Trophoblast cell (in vitro differentiated cells and primary cell): Measurements from ENCODE around the gene LHFPL2.
"Not testable (repeated sequence)": the region's sequence is repeated elsewhere in the genome, so short reads cannot be mapped to it uniquely, and the experiment has no call there.

Experiments
- DNase-seq, 2 donors: peaks; one replicate each; pipeline ENCODE4 v3.0.0-alpha.2; 2016
- H2AFZ ChIP-seq: 2 replicates; pipeline ENCODE4 v1.6.1; 2013; ENCODE audit warnings: low read length, moderate library complexity, mild to moderate bottlenecking; ENCODE audit not compliant: insufficient read depth, poor library complexity
- H2AK5ac ChIP-seq: 2 replicates; pipeline ENCODE4 v1.6.1; 2013; ENCODE audit warnings: mild to moderate bottlenecking, low read length
- H2BK120ac ChIP-seq: 2 replicates; pipeline ENCODE4 v1.6.1; 2013; ENCODE audit warnings: low read length, mild to moderate bottlenecking, moderate library complexity; ENCODE audit not compliant: insufficient read depth, poor library complexity
- H2BK12ac ChIP-seq: 2 replicates; pipeline ENCODE4 v1.6.1; 2013; ENCODE audit warnings: mild to moderate bottlenecking, low read length, moderate library complexity
- H2BK5ac ChIP-seq: 2 replicates; pipeline ENCODE4 v1.6.1; 2013; ENCODE audit warnings: low read length, low read depth, moderate library complexity, mild to moderate bottlenecking; ENCODE audit not compliant: poor library complexity
- H3K14ac ChIP-seq: 2 replicates; pipeline ENCODE4 v1.6.1; 2013; ENCODE audit warnings: mild to moderate bottlenecking, low read length
- H3K18ac ChIP-seq: 2 replicates; pipeline ENCODE4 v1.6.1; 2013; ENCODE audit warnings: mild to moderate bottlenecking, low read length
- H3K23ac ChIP-seq: 2 replicates; pipeline ENCODE4 v1.6.1; 2013; ENCODE audit warnings: low read length
- H3K27ac ChIP-seq: 2 replicates; pipeline ENCODE4 v1.5.1; 2013; ENCODE audit warnings: low read depth, mild to moderate bottlenecking, inconsistent platforms, low read length, moderate library complexity
- H3K27me3 ChIP-seq: 2 replicates; pipeline ENCODE4 v1.6.1; 2013; ENCODE audit warnings: inconsistent platforms, mild to moderate bottlenecking, low read length, moderate library complexity; ENCODE audit not compliant: insufficient read depth
- H3K36me3 ChIP-seq, 2 experiments: 1 replicate in 1 of 2; 2 replicates in 1 of 2; pipeline ENCODE4 v1.6.1; 2013; ENCODE audit warnings: low read length in 2 of 2, mild to moderate bottlenecking in 2 of 2, moderate library complexity in 1 of 2; ENCODE audit not compliant: insufficient read depth in 2 of 2, control insufficient read depth in 1 of 2
- H3K4ac ChIP-seq: 2 replicates; pipeline ENCODE4 v1.6.1; 2013; ENCODE audit warnings: low read depth, mild to moderate bottlenecking, low read length, moderate library complexity
- H3K4me1 ChIP-seq, 2 experiments: 1 replicate in 1 of 2; 2 replicates in 1 of 2; pipeline ENCODE4 v1.6.1; 2013; ENCODE audit warnings: low read length in 2 of 2, mild to moderate bottlenecking in 2 of 2, moderate library complexity in 1 of 2; ENCODE audit not compliant: insufficient read depth in 2 of 2, control insufficient read depth in 1 of 2
- H3K4me2 ChIP-seq: 2 replicates; pipeline ENCODE4 v1.6.1; 2013; ENCODE audit warnings: inconsistent platforms, mild to moderate bottlenecking, low read length, moderate library complexity
- H3K4me3 ChIP-seq: 2 replicates; pipeline ENCODE4 v1.5.1; 2013; ENCODE audit warnings: mild to moderate bottlenecking, low read depth, low read length, inconsistent platforms
- H3K79me1 ChIP-seq: one replicate; pipeline ENCODE4 v1.6.1; 2013; ENCODE audit warnings: low read length
- H3K79me2 ChIP-seq: 2 replicates; pipeline ENCODE4 v1.6.1; 2013; ENCODE audit warnings: low read length, mild to moderate bottlenecking; ENCODE audit not compliant: control insufficient read depth, insufficient read depth, poor library complexity
- H3K9ac ChIP-seq: 2 replicates; pipeline ENCODE4 v1.6.1; 2013; ENCODE audit warnings: mild to moderate bottlenecking, low read length
- H3K9me3 ChIP-seq: 2 replicates; pipeline ENCODE4 v1.6.1; 2013; ENCODE audit warnings: low read depth, mild to moderate bottlenecking, control low read depth, inconsistent platforms, low read length; ENCODE audit not compliant: insufficient read depth
- H4K12ac ChIP-seq: 2 replicates; pipeline ENCODE4 v1.6.1; 2013; ENCODE audit warnings: low read depth, mild to moderate bottlenecking, low read length, moderate library complexity
- H4K8ac ChIP-seq: 2 replicates; pipeline ENCODE4 v1.6.1; 2013; ENCODE audit warnings: low read depth, mild to moderate bottlenecking, low read length, moderate library complexity
- H4K91ac ChIP-seq: one replicate; pipeline ENCODE4 v1.6.1; 2013; ENCODE audit warnings: low read depth, mild to moderate bottlenecking, low read length, moderate library complexity
- WGBS: extraction: QIAGEN DNeasy Blood & Tissue Kit; methylation state at CpG from one replicate; pipeline ENCODE4 v1.1.7; 2013; ENCODE audit warnings: missing lambda C conversion rate; ENCODE audit not compliant: insufficient read length, insufficient coverage; ENCODE audit errors: extremely low coverage; 5-methylcytosine and 5-hydroxymethylcytosine counted together

Gene LHFPL2

DNA sequence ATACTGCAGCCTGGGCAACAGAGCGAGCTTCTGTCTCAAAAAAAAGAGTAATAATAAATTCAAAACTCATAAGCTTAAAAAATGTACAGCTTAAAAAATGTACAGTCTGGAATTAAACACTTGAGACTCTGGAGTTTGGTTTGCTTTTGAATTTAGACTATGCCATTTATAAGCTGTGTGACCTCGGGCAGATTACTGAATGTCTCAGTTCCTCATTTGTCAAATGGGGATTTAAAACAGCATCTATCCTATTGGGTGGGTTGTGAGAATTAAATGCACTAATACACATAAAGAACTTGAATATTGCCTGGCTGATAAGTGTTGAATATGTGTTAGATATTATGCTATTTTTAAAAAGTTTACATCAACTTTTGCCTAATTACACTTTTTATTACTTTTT lies 189.7 kb downstream of the LHFPL2 start:
- H2BK120ac ChIP-seq: no peak overlapping the region
- H4K12ac ChIP-seq: no peak overlapping the region

DNA sequence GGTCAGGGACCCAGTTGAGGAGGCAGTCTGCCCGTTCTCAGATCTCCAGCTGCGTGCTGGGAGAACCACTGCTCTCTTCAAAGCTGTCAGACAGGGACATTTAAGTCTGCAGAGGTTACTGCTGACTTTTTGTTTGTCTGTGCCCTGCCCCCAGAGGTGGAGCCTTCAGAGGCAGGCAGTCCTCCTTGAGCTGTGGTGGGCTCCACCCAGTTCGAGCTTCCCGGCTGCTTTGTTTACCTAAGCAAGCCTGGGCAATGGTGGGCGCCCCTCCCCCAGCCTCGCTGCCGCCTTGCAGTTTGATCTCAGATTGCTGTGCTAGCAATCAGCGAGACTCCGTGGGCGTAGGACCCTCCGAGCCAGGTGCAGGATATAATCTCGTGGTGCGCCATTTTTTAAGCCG lies 191.1 kb downstream of the LHFPL2 start:
- H3K4ac ChIP-seq, H3K27me3 ChIP-seq, H3K9ac ChIP-seq, H4K91ac ChIP-seq, H3K79me1 ChIP-seq, DNase-seq, H3K14ac ChIP-seq, H3K27ac ChIP-seq, H2BK12ac ChIP-seq, H3K23ac ChIP-seq, H2AFZ ChIP-seq, H3K79me2 ChIP-seq, H4K8ac ChIP-seq, H2BK5ac ChIP-seq, H3K36me3 ChIP-seq, H3K4me1 ChIP-seq, H3K9me3 ChIP-seq, H2BK120ac ChIP-seq, H2AK5ac ChIP-seq, H3K4me3 ChIP-seq, H3K4me2 ChIP-seq, H3K18ac ChIP-seq, H4K12ac ChIP-seq: not testable (repeated sequence)
- no CpG with 5 or more reads among the region's 14 CpGs for WGBS

More for the DNA sequence above, 189.7 kb downstream of the LHFPL2 start:
- Histone ChIP-seq H3K36me3 (no peaks in the 10 kb centered on the region), H3K9me3 (no peaks in the 10 kb centered on the region), H3K4me3 (no peak overlapping the region), H4K8ac (no peak overlapping the region), H3K4me2 (no peak overlapping the region), H2AK5ac (no peak overlapping the region), H2BK12ac (no peak overlapping the region), H3K79me1 (no peaks in the 10 kb centered on the region), H3K27me3 (no peaks in the 10 kb centered on the region), H3K9ac (no peak overlapping the region), H3K4ac (no peak overlapping the region), H2BK5ac (no peak overlapping the region), H3K14ac (no peak overlapping the region), H3K18ac (no peak overlapping the region), H4K91ac (no peak overlapping the region), H2AFZ (no peak overlapping the region), H3K79me2 (no peaks in the 10 kb centered on the region), H3K27ac (no peak overlapping the region), H3K4me1 (no peaks in the 10 kb centered on the region), H3K23ac (no peak overlapping the region)
- WGBS: no CpG with 5 or more reads among the region's 2 CpGs
- no peak for DNase-seq

DNA sequence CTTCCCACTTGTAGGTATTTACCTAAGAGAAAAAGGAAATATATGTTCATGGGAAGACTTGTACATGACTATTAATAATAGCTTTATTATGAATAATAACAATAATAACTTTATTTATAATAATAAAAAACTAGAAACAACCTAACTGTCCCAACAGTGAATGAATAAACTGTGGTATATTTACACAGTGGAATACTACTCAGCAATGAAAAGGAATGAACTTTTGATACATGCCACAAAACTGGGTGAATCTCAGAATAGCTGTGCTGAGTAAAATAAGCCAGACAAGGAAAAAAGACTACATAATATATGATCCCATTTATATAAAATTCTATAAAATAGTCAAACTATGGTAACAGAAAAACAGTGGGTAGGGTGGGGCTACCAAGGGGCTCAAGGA lies 199.5 kb downstream of the LHFPL2 start:
- Histone ChIP-seq H3K4me3 (no peak overlapping the region), H3K27ac (no peak overlapping the region), H3K9ac (no peak overlapping the region), H3K23ac (no peak overlapping the region), H2AK5ac (no peak overlapping the region), H2BK120ac (no peak overlapping the region), H3K36me3 (no peaks in the 10 kb centered on the region), H2BK12ac (no peak overlapping the region), H3K79me2 (no peaks in the 10 kb centered on the region), H3K4me2 (no peak overlapping the region), H3K4me1 (no peaks in the 10 kb centered on the region), H2AFZ (no peak overlapping the region), H4K12ac (no peak overlapping the region), H3K79me1 (no peaks in the 10 kb centered on the region), H4K8ac (no peak overlapping the region), H2BK5ac (no peak overlapping the region), H3K27me3 (no peaks in the 10 kb centered on the region), H3K9me3 (no peaks in the 10 kb centered on the region), H3K4ac (no peak overlapping the region), H3K18ac (no peak overlapping the region), H3K14ac (no peak overlapping the region), H4K91ac (no peak overlapping the region)
- DNase-seq: no peak

DNA sequence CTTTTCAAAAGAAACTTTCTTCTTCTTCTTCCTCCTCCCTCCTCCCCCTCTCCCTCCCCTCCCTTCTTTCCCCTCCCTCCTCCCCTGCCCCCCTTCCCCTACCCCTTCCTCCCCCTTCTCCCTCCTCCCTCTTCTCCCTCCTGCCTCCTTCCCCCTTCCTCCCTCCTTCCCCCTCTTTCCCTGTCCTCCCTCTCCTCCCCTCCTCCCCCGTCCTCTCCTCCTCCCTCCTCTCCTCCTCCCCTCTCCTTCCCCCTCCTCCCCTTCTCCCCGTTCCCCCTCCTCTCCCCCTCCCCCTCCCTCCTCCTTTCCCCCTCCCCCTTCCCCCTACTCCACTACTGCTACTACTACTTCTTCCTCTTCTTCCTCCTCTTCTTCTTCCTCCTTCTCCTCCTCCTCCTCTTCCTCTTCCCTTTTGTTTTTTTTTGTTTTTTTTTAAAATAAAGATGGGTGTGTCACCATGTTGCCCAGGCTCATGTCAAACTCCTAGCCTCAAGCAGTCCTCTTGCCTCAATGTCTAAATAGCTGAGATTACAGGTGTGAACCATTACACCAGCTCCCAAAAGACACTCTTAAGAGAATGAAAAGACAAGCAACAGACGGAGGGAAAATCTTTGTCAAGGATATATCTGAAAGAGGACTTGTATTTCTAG lies 200.7 kb downstream of the LHFPL2 start:
- H2AFZ ChIP-seq: no peak overlapping the region
- DNase-seq: no peak
- no peak overlapping the region for H3K4ac ChIP-seq
- no peak overlapping the region for H2AK5ac ChIP-seq
- H3K9ac ChIP-seq: no peak overlapping the region
- no peaks in the 10 kb centered on the region for H3K79me2 ChIP-seq
- H3K79me1 ChIP-seq: no peaks in the 10 kb centered on the region
- H3K36me3 ChIP-seq: no peaks in the 10 kb centered on the region
- no peaks in the 10 kb centered on the region for H3K27me3 ChIP-seq
- no peaks in the 10 kb centered on the region for H3K9me3 ChIP-seq
- H4K12ac ChIP-seq: no peak overlapping the region
- no peaks in the 10 kb centered on the region for H3K4me1 ChIP-seq
- H2BK120ac ChIP-seq: no peak overlapping the region
- no peak overlapping the region for H3K27ac ChIP-seq
- no peak overlapping the region for H2BK12ac ChIP-seq
- no peak overlapping the region for H3K4me2 ChIP-seq
- no peak overlapping the region for H4K91ac ChIP-seq
- H3K23ac ChIP-seq: no peak overlapping the region
- H4K8ac ChIP-seq: no peak overlapping the region
- WGBS: 86% methylated on average over 1 of the region's 3 CpGs
- H3K4me3 ChIP-seq: no peak overlapping the region
- H2BK5ac ChIP-seq: no peak overlapping the region
- H3K14ac ChIP-seq: no peak overlapping the region
- no peak overlapping the region for H3K18ac ChIP-seq
